ENCODE measurements around the gene EIF4E3. TPM values are rescaled to one million over a fixed set of nuclear protein-coding genes. Genes with fewer than 3 reads are reported as not detected.

The EIF4E3 gene
- total and polyA plus RNA-seq, 3 donors from 2014 or later = 10.4 to 17.4 (median 15.4) TPM

DNA sequence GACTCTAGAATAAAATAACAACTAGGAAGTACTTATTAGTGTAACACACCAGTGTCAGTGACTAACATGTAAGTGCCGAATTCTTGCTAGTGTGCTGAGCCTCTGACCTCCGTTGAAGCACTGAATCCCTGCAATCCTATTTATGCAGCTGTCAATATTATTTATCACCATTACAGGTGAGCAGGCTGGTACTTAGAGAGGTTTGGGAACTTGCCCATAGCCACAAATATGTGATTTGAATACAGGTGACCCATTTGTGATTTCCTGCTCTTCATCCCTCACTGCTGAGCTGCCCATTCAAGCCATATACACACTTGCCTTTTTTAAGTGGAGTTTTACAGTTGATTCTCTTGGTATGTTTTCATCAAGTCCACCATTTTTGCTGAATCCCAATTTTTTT, 12.2 kb downstream of the EIF4E3 start:
- no peak for TF ChIP-seq POLR2A (IDR thresholded peaks at IDR 0.05)
- TF ChIP-seq, protein P1, sequence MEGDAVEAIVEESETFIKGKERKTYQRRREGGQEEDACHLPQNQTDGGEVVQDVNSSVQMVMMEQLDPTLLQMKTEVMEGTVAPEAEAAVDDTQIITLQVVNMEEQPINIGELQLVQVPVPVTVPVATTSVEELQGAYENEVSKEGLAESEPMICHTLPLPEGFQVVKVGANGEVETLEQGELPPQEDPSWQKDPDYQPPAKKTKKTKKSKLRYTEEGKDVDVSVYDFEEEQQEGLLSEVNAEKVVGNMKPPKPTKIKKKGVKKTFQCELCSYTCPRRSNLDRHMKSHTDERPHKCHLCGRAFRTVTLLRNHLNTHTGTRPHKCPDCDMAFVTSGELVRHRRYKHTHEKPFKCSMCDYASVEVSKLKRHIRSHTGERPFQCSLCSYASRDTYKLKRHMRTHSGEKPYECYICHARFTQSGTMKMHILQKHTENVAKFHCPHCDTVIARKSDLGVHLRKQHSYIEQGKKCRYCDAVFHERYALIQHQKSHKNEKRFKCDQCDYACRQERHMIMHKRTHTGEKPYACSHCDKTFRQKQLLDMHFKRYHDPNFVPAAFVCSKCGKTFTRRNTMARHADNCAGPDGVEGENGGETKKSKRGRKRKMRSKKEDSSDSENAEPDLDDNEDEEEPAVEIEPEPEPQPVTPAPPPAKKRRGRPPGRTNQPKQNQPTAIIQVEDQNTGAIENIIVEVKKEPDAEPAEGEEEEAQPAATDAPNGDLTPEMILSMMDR (IDR thresholded peaks at IDR 0.05) = no peak
- no peak for DNase-seq
- Histone ChIP-seq H3K27ac (no peak overlapping the region), H3K9me3 (no peaks in the 10 kb centered on the region), H3K4me3 (no peak overlapping the region), H3K36me3 (ENCODE audit: low read depth, missing control alignments) (no peaks in the 10 kb centered on the region), H3K27me3 (no peaks in the 10 kb centered on the region), H3K4me1 (no peaks in the 10 kb centered on the region)
- intact Hi-C loops (cut with DNase I; ENCODE audit: low total_unique reads) = no loop called here
- 91 to 93% methylated on average over 2 of the region's 2 CpGs for WGBS, 2 donors

DNA sequence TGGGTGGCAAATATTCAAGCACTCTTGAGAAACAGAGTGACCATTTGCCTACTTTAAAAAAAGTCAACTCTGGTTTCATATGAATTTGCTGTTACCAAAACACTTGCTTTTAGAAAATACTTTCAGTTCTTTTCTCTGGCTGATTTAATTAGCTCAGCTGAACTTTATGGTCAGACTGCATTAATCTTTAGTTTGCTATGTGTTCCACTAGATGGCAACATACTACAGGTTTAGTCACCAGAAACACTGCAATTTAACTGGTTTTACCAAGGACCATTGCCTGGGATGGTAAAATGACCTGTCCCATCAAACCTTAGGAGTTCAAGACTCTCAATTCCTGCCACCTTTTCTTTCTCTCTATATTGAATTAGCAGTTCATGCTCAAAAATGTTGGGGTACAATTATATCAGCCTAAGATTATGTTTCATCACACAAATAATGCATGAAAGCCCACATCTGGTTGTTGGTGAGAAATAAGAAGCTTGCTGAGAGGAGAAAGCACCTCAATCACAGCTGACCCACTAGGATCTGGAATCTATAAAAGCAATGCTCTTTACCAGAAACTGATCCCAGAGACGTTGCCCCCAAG, 14.2 kb downstream of the EIF4E3 start:
- intact Hi-C loops (cut with DNase I; ENCODE audit: low total_unique reads) = no loop called here
- H3K27ac ChIP-seq = no peak overlapping the region
- H3K36me3 ChIP-seq (ENCODE audit: low read depth, missing control alignments) = no peaks in the 10 kb centered on the region
- H3K9me3 ChIP-seq = no peaks in the 10 kb centered on the region
- no peak overlapping the region for H3K4me3 ChIP-seq
- H3K4me1 ChIP-seq = no peaks in the 10 kb centered on the region
- WGBS, 2 donors = 37 to 42% methylated on average over 1 of the region's 1 CpG
- TF ChIP-seq, protein P1 (IDR thresholded peaks at IDR 0.05) = peak; percentile 43 to 65 (median 56)
- TF ChIP-seq POLR2A (IDR thresholded peaks at IDR 0.05) = no peak
- DNase-seq = no peak
- no peaks in the 10 kb centered on the region for H3K27me3 ChIP-seq

DNA sequence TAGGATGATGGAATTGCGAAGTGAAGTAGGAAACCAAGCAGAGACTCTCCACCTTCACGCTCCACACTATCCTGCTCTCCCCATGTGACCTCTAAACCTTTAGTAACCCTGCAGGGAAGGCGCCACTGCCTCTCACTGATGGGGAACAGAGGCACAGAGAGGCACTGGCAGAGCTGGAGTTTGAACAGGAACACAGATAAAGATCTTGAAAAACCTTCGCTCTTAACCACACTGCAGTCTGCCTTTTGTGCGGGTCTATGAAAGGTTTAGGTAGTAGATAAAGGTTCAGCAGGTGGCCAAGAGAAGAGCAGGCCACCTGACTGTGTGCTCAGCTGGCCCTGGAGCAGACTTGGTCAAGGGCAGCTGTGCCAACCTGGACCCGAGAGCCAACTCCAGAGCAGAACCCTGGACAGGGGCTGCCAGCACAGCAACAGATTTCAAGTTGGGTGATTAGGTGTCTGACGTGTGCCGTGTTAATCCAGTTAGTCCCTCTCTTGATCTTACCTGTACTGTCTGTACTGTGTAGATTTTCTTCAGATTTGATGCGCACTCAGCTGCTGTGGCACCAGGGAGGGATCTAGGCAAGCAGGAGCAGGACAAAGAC, 15.2 kb downstream of the EIF4E3 start:
- H3K36me3 ChIP-seq (ENCODE audit: low read depth, missing control alignments) = no peaks in the 10 kb centered on the region
- DNase-seq = no peak
- H3K27ac ChIP-seq = no peak overlapping the region
- no peaks in the 10 kb centered on the region for H3K9me3 ChIP-seq
- 86 to 89% methylated on average over 7 to 9 of the region's 9 CpGs for WGBS, 2 donors
- no peaks in the 10 kb centered on the region for H3K4me1 ChIP-seq
- H3K4me3 ChIP-seq = no peak overlapping the region
- TF ChIP-seq, protein P1 (IDR thresholded peaks at IDR 0.05) = no peak
- TF ChIP-seq POLR2A (IDR thresholded peaks at IDR 0.05) = no peak
- intact Hi-C loops (cut with DNase I; ENCODE audit: low total_unique reads) = no loop called here
- H3K27me3 ChIP-seq = no peaks in the 10 kb centered on the region

DNA sequence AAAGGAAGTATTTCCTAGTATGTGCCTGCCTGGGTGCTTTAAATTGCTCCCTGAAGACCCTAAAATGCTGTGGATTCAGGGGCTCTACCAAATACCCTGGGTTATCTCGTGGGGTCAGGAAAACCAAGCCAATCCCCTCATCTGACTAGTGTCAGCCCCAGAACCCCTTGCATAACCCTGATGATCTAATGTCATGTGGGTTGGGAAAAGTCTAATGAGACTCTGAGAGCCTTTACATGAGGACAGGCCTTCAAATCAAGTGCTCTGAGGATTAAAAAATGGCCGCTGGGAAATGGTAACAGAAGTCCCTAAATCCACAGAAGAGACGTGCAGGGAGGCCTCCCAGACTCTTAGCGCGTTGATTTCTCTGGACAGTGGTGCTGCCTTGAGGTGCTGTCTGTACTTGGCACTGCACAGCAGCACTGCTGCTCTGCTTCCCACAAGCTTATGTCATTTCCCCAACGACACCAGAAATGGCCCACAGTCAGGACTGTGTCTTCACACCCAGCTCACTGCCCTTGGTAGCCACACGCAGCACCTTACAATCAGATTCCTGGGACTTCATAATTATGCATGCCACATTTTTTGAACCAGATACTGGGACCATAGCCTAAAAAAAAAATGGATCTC, 16.6 kb downstream of the EIF4E3 start:
- Histone ChIP-seq H3K27ac (no peak overlapping the region), H3K4me3 (no peak overlapping the region), H3K27me3 (no peaks in the 10 kb centered on the region), H3K36me3 (ENCODE audit: low read depth, missing control alignments) (no peaks in the 10 kb centered on the region), H3K4me1 (no peaks in the 10 kb centered on the region), H3K9me3 (no peaks in the 10 kb centered on the region)
- 63 to 72% methylated on average over 7 of the region's 7 CpGs for WGBS, 2 donors
- no peak for DNase-seq
- intact Hi-C loops (cut with DNase I; ENCODE audit: low total_unique reads) = no loop called here
- no peak for TF ChIP-seq POLR2A (IDR thresholded peaks at IDR 0.05)
- TF ChIP-seq, protein P1 (IDR thresholded peaks at IDR 0.05) = no peak

Measured in testis (tissue), 3 donors.